GM19193 (cell line): ENCODE results near the gene ALDH4A1.

Experiments
- POLR2A ChIP-seq: IDR thresholded peaks from 4 replicates; pipeline ENCODE4 v1.6.1; 2011; ENCODE audit not compliant: insufficient read depth, insufficient read length; ENCODE audit errors: extremely low read depth

The ALDH4A1 gene

GRCh38 chr1:18868801-18869424, 33.4 kb downstream of the ALDH4A1 start:
- no peak for TF ChIP-seq POLR2A

GRCh38 chr1:18868354-18868753, 34.0 kb downstream of the ALDH4A1 start:
- TF ChIP-seq POLR2A: no peak

- no peak for TF ChIP-seq POLR2A
These were observed 35.5 kb downstream of the ALDH4A1 start for GRCh38 chr1:18866846-18867245.

- no peak for TF ChIP-seq POLR2A
These were observed 36.0 kb downstream of the ALDH4A1 start for GRCh38 chr1:18866314-18866713.

GRCh38 chr1:18865176-18865575, 37.2 kb downstream of the ALDH4A1 start:
- TF ChIP-seq POLR2A: no peak

- no peak for TF ChIP-seq POLR2A
These were observed 40.8 kb downstream of the ALDH4A1 start for GRCh38 chr1:18861590-18861989.

- no peak for TF ChIP-seq POLR2A
These were observed 41.3 kb downstream of the ALDH4A1 start for GRCh38 chr1:18861082-18861481.

GRCh38 chr1:18859560-18859959, 42.8 kb downstream of the ALDH4A1 start, which contains the start of gene TAS1R2:
Gene TAS1R2 (minus strand): TSS chr1:18859660. CDS start chr1:18859660, 0 bp downstream.
- TF ChIP-seq POLR2A: no peak

- TF ChIP-seq POLR2A: no peak
These were observed 44.2 kb downstream of the ALDH4A1 start for GRCh38 chr1:18858070-18858688.

GRCh38 chr1:18856435-18856834, 45.9 kb downstream of the ALDH4A1 start:
- TF ChIP-seq POLR2A: no peak

GRCh38 chr1:18855573-18855972, 46.8 kb downstream of the ALDH4A1 start:
- TF ChIP-seq POLR2A: no peak

- TF ChIP-seq POLR2A: no peak
These were observed 47.9 kb downstream of the ALDH4A1 start for GRCh38 chr1:18854331-18855025.

GRCh38 chr1:18852501-18852900, 49.9 kb downstream of the ALDH4A1 start:
- no peak for TF ChIP-seq POLR2A

- no peak for TF ChIP-seq POLR2A
These were observed 53.1 kb downstream of the ALDH4A1 start for GRCh38 chr1:18849261-18849711.

- no peak for TF ChIP-seq POLR2A
These were observed 62.2 kb downstream of the ALDH4A1 start for GRCh38 chr1:18840145-18840544.

- no peak for TF ChIP-seq POLR2A
These were observed 65.7 kb downstream of the ALDH4A1 start for GRCh38 chr1:18836654-18837053.
